DOHH2 (cell line): ENCODE measurements around the gene TNRC18.

Source experiments
- EZH2phosphoT487 ChIP-seq: fragments of 200-600 bp; sonication (generic); IDR thresholded peaks from 2 replicates; pipeline ENCODE4 v1.6.1; 2017; ENCODE audit warnings: borderline replicate concordance, mild to moderate bottlenecking, antibody characterized with exemption, low read length, moderate library complexity, mixed read lengths
- TF ChIP-seq, protein P1 (sequence below): fragments of 200-600 bp; sonication (generic); IDR thresholded peaks from one replicate; pipeline ENCODE4 v1.5.1; 2014; ENCODE audit warnings: antibody characterized with exemption, mild to moderate bottlenecking, low read depth, low read length; ENCODE audit not compliant: poor library complexity, severe bottlenecking

DNA sequence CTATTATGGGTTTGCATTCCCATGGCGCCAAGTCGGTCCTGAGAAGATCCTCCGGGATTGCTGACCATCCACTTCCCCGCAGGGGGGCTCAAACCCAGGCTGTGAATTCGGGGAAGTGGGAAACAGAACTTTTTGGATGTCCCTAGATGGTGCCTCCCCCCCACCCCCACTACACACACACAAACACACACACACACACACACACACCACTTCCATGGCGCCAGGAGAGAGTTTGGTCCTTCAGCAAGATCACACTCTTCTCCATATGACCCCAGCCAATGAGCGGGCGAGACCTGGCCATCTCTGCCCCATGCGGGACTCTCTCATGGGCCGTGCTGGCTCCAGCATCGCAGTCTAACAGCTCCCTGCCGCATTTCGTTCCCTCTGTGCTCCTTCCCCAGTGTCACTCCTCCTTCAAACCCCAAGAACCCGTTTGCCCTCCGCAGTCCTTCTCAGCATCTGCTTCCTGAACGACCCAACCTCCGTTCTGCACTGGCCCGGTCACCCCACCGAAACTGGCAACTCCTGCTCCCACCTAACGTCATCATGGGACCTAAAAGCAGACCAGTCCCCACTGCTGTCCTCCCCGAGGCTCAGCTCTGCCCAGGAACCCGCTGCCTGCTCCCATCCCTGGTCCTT is 32.1 kb upstream of the TNRC18 start:
- TF ChIP-seq, protein P1, sequence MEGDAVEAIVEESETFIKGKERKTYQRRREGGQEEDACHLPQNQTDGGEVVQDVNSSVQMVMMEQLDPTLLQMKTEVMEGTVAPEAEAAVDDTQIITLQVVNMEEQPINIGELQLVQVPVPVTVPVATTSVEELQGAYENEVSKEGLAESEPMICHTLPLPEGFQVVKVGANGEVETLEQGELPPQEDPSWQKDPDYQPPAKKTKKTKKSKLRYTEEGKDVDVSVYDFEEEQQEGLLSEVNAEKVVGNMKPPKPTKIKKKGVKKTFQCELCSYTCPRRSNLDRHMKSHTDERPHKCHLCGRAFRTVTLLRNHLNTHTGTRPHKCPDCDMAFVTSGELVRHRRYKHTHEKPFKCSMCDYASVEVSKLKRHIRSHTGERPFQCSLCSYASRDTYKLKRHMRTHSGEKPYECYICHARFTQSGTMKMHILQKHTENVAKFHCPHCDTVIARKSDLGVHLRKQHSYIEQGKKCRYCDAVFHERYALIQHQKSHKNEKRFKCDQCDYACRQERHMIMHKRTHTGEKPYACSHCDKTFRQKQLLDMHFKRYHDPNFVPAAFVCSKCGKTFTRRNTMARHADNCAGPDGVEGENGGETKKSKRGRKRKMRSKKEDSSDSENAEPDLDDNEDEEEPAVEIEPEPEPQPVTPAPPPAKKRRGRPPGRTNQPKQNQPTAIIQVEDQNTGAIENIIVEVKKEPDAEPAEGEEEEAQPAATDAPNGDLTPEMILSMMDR: no peak
- no peak for TF ChIP-seq EZH2phosphoT487
